Mucosa of rectum (tissue), 2 donors: ENCODE measurements around the gene ISL1.

ENCODE experiments used
- H3K27ac ChIP-seq, 2 donors: one replicate each; pipeline ENCODE4 v1.7.0; 2013; ENCODE audit warnings: inconsistent platforms in 2 of 2, low read depth in 2 of 2, low read length in 2 of 2
- H3K27me3 ChIP-seq, 2 donors: one replicate each; pipeline ENCODE4 v1.7.0; 2013; ENCODE audit warnings: low read length in 2 of 2; ENCODE audit not compliant: control insufficient read depth in 2 of 2, insufficient read depth in 2 of 2
- H3K36me3 ChIP-seq, 2 donors: one replicate each; pipeline ENCODE4 v1.7.0; 2013; ENCODE audit warnings: low read length in 2 of 2; ENCODE audit not compliant: control insufficient read depth in 2 of 2, insufficient read depth in 2 of 2
- H3K4me1 ChIP-seq, 2 donors: one replicate each; pipeline ENCODE4 v1.7.0; 2013; ENCODE audit warnings: low read length in 2 of 2, mild to moderate bottlenecking in 1 of 2; ENCODE audit not compliant: control insufficient read depth in 2 of 2, insufficient read depth in 2 of 2
- H3K4me3 ChIP-seq, 2 donors: one replicate each; pipeline ENCODE4 v1.7.0; 2013; ENCODE audit warnings: low read length in 2 of 2
- H3K9ac ChIP-seq, 2 donors: one replicate each; pipeline ENCODE4 v1.7.0; 2013; ENCODE audit warnings: low read length in 2 of 2, low read depth in 1 of 2, mild to moderate bottlenecking in 1 of 2
- H3K9me3 ChIP-seq, 2 donors: one replicate each; pipeline ENCODE4 v1.7.0; 2013; ENCODE audit warnings: low read length in 2 of 2; ENCODE audit not compliant: control insufficient read depth in 2 of 2
- donor health status: healthy.
- donor health status: Normal muscosa, but diverticular disease.

The ISL1 gene

DNA sequence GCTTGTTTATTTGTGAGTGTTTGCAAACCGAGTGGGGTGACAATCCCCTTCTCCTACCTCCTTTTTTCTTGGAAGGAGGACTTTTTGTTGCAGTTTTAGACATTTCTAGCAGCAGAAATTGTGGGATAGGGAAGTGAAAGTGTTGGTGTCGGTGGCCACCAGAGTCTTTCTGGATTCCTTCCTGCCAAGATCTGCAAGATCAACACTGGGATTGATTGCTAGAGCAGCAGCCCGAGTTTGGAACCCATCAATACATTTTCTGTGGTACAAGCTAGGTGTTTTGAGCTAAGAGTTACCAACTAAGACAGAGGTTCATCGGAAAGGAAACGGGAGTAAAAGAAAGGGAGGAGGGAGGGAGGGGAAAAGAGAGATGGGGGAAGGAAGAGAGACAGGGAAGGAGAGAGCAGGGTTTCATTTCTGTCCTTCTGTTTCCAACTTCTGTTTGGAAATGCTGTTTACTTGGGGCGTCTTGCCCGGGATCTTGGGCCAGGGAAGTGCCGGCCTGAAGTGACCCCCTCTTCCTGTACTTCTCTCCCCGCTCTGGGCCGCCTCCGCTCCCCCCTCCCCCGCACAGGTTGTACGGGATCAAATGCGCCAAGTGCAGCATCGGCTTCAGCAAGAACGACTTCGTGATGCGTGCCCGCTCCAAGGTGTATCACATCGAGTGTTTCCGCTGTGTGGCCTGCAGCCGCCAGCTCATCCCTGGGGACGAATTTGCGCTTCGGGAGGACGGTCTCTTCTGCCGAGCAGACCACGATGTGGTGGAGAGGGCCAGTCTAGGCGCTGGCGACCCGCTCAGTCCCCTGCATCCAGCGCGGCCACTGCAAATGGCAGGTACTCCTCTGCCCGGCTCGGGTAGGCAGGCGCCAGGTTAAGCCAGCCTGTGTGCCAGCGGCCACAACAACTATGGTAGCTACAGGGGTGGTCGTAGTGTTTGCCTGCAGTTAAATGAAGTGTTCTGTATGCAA lies 4.0 kb downstream of the ISL1 start:
- peak overlapping the region; percentile 17 to 49 for H3K4me3 ChIP-seq
- H3K4me1 ChIP-seq, result peaks cover 0 to 6% of the 10 kb centered on the region in 2 donors
- no peaks in the 10 kb centered on the region for H3K36me3 ChIP-seq
- H3K27me3 ChIP-seq, result peaks cover 29 to 68% of the 10 kb centered on the region in 2 donors
- H3K9me3 ChIP-seq, result no peaks in the 10 kb centered on the region
- H3K9ac ChIP-seq, result peak overlapping the region in 1 of 2 donors; percentile 45
- peak overlapping the region in 1 of 2 donors; percentile 18 for H3K27ac ChIP-seq

DNA sequence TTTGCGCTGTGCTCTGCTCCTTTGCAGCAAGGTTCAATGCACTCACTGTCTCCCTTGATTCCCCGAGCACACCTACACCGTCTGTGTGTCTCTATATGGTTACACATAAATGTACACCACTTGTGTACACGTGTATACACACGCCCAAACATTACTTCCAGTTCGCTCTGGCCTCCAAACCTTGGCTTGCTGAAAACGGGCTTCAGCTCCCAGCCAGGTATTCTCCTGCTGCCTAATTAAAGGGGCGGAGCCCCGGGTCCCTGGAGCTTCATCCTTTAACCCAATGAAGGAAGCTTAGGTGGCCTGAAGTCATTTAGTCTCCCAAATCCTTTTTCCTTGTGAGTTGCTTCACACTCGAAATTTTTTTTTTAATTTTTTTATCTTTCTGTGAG lies 4.6 kb downstream of the ISL1 start:
- Histone ChIP-seq H3K4me1 (peaks cover 0 to 2% of the 10 kb centered on the region in 2 donors), H3K9ac (no peak overlapping the region), H3K4me3 (no peak overlapping the region), H3K36me3 (no peaks in the 10 kb centered on the region), H3K27me3 (peaks cover 29 to 61% of the 10 kb centered on the region in 2 donors), H3K27ac (no peak overlapping the region), H3K9me3 (no peaks in the 10 kb centered on the region)

DNA sequence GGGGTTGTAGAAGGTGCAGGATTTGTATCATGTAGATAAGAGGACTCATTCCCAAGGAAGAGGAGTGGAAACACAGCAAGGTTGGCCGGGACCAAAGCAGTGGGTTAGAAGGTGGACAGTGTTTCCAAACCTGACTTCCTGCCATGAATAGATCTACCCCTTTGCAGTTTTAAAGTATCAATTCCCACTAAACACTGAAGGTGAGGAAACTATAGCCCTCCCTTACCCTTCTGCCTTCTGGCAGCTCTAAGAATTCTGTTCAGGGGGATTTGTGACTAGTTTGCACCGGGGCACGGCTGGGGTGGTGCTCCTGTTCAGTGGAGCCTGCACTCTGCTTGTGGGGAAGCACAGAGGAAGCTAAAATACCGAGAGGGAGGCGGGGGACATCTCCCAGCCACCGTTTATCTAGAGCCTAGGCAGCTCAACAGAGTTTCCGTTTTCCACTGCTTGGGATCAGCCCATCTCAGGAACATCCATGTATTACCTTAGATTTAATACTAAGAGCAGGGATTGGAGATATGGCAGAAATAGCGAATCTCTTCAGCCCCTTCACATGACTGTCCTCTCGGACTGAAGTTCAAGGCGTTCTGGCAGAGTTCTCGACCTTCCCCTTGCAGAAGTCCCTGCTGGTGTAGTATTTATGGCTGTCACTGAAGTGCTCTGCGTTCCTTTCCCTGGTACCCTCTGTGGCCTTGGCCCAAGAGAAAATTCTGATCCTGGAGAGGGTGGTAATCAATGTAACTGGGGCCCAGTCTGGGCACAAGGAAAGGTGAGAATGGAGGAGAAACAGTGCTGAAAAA lies 5.4 kb downstream of the ISL1 start:
- no peaks in the 10 kb centered on the region for H3K9me3 ChIP-seq
- no peak overlapping the region for H3K27ac ChIP-seq
- no peaks in the 10 kb centered on the region for H3K36me3 ChIP-seq
- no peak overlapping the region for H3K4me3 ChIP-seq
- peaks cover 26 to 57% of the 10 kb centered on the region in 2 donors for H3K27me3 ChIP-seq
- H3K4me1 ChIP-seq, result no peaks in the 10 kb centered on the region
- H3K9ac ChIP-seq, result no peak overlapping the region

DNA sequence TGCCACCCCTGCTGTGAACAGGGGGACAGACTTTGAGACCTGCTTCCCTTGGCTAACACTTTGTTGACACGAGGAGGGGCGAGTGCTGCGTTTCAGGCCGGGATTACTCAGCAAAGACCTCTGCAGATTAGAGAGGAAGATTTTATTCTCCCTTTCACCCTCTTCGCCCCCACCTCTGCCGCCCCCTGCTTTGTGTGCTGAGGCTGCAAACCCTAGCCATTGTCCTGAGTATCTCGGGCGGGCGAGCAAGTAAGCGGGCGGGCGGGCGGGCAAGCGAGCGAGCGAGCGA lies 6.0 kb downstream of the ISL1 start:
- H3K4me3 ChIP-seq, result no peak overlapping the region
- no peak overlapping the region for H3K9ac ChIP-seq
- H3K27me3 ChIP-seq, result peaks cover 23 to 52% of the 10 kb centered on the region in 2 donors
- no peaks in the 10 kb centered on the region for H3K36me3 ChIP-seq
- H3K9me3 ChIP-seq, result no peaks in the 10 kb centered on the region
- H3K4me1 ChIP-seq, result no peaks in the 10 kb centered on the region
- H3K27ac ChIP-seq, result no peak overlapping the region

DNA sequence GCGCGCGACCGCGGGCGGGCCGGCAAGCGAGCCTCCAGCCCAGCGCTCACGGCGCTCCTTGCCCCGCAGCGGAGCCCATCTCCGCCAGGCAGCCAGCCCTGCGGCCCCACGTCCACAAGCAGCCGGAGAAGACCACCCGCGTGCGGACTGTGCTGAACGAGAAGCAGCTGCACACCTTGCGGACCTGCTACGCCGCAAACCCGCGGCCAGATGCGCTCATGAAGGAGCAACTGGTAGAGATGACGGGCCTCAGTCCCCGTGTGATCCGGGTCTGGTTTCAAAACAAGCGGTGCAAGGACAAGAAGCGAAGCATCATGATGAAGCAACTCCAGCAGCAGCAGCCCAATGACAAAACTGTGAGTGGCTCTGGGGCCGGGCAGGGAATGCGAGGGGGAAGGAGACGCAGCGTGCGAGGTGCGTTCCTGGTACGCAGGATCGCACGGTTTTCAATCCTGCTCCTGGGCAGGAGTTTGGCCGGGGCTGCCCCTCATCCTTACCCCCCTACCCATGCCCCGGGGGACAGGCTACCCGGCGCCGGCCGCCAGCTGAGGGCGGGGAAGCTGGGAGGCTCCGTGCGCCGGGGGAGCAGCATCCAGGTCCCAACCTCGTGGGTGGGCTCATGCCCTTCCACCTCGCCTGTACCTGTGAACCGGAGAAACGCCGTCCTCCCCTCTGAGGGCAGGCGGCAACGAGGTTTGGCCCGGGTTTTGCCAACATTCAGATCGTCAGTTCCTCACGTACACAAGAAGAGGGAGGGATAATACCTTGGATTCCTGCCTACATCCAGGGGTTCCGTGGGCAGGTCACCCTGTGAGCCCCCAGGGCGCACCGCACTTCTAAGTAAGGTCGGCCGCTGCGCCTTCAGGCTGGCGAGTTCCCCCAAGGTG lies 6.6 kb downstream of the ISL1 start:
- no peak overlapping the region for H3K9ac ChIP-seq
- no peaks in the 10 kb centered on the region for H3K36me3 ChIP-seq
- no peak overlapping the region for H3K4me3 ChIP-seq
- H3K9me3 ChIP-seq, result no peaks in the 10 kb centered on the region
- no peaks in the 10 kb centered on the region for H3K4me1 ChIP-seq
- H3K27me3 ChIP-seq, result peaks cover 23 to 47% of the 10 kb centered on the region in 2 donors
- no peak overlapping the region for H3K27ac ChIP-seq

DNA sequence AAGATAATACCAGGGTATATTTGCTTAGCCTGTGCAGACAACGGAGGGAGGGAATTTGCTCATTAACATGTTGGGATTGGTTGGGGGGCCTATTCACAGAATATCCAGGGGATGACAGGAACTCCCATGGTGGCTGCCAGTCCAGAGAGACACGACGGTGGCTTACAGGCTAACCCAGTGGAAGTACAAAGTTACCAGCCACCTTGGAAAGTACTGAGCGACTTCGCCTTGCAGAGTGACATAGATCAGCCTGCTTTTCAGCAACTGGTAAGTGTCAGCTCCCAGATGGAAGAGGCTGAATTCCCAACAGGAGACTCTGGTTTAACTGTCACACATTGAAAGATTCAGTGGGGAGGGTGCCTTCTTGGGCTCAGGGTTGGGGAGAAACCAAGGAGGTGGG lies 7.9 kb downstream of the ISL1 start:
- H3K4me3 ChIP-seq, result no peak overlapping the region
- no peak overlapping the region for H3K27ac ChIP-seq
- no peaks in the 10 kb centered on the region for H3K4me1 ChIP-seq
- H3K36me3 ChIP-seq, result no peaks in the 10 kb centered on the region
- H3K27me3 ChIP-seq, result peaks cover 23 to 48% of the 10 kb centered on the region in 2 donors
- no peak overlapping the region for H3K9ac ChIP-seq
- no peaks in the 10 kb centered on the region for H3K9me3 ChIP-seq

DNA sequence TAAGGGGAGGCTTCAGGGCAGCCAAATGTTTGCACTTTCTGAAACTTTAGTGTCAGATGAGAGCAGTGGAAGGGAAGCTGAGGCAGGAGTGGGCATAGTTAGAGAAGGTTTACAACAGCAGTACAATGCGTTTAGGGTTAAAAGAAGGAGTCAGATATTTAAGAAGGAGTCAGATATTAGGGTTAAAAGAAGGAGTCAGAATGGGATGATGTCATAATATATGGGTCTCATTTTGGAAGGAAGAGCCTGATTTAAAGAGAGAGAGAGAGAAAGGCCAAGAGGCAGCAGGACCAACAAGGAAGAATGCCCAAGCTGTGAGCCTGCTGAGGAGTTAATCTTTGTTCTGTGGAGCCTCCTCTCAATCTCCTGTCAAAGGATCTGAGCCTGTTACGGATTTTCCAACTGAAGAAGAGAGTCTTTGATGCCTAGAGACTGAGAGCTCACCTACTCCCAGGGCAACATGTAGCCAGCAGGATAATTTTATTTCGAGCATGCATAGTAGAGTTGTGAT lies 9.5 kb downstream of the ISL1 start:
- Histone ChIP-seq H3K27ac (no peak overlapping the region), H3K36me3 (no peaks in the 10 kb centered on the region), H3K9me3 (no peaks in the 10 kb centered on the region), H3K4me3 (no peak overlapping the region), H3K4me1 (no peaks in the 10 kb centered on the region), H3K9ac (no peak overlapping the region), H3K27me3 (peaks cover 16 to 43% of the 10 kb centered on the region in 2 donors)

DNA sequence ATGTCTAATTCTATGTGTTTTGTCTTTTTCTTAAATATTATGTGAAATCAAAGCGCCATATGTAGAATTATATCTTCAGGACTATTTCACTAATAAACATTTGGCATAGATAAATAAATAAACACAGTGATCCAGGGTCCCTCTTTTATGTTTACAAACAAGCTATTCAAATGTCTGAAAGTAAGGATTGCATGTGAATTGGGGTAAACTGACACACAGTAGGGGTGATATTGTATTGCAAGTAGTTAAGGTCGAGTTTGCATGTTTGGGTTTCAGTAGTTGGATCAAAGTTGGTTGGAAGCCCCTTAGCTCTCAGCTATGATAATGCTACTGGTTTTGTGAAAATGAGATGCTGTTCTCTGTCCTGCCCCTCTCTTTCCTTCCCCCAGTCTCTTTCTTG lies 11.4 kb downstream of the ISL1 start:
- Histone ChIP-seq H3K27ac (no peak overlapping the region), H3K27me3 (peaks cover 10 to 48% of the 10 kb centered on the region in 2 donors), H3K9me3 (no peaks in the 10 kb centered on the region), H3K4me3 (no peak overlapping the region), H3K4me1 (no peaks in the 10 kb centered on the region), H3K36me3 (no peaks in the 10 kb centered on the region), H3K9ac (no peak overlapping the region)

DNA sequence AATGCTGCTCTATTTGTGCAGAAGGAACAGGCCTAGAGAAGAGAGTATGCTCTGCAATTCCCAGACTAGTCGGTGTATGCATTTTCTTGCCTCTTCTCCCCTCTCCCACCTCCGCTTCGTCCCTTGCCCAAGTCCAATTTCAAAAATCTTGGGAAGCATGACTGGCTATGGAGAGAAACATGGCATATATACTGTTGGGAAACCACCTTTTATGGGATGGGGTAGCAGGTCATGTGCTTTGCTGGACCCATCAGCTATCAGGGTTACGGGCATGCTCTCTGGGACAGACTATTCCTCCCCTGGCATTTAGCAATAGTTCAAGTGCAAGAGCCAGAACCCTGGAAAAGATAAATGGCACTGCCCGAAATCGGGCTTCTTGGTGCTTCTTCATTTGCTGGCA lies 12.0 kb downstream of the ISL1 start:
- Histone ChIP-seq H3K36me3 (no peaks in the 10 kb centered on the region), H3K9me3 (no peaks in the 10 kb centered on the region), H3K27me3 (peaks cover 8 to 45% of the 10 kb centered on the region in 2 donors), H3K9ac (no peak overlapping the region), H3K27ac (no peak overlapping the region), H3K4me1 (no peaks in the 10 kb centered on the region), H3K4me3 (no peak overlapping the region)
